ENCODE data around the gene STS.
"Not testable (repeated sequence)": the region's sequence is repeated elsewhere in the genome, so short reads cannot be mapped to it uniquely, and the experiment has no call there.

STS gene

DNA sequence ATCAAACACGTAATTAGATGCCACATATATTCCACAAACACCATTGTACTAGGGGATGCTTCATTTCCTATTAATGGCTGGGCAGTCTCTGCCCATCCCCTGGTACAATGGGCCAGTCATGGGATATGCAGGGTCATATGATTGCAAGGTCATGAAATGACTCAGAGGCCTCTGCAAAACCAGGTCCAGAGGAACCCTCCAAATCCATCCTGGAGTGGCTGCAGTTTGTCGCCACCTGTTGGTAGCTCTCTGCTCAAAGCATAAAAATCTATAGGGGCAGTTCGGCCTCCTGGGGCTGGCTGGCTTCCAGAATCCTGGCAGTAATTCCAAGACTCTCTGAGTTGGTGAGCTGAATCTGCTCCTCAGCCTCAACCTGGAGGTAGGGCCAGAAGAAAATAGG is 23.4 kb downstream of the STS start:
- Histone ChIP-seq H3K36me3 (ENCODE audit: control insufficient read depth in 5 of 5, insufficient read depth in 5 of 5, low read length in 5 of 5) (no peaks in the 10 kb centered on the region), H3K4me3 (ENCODE audit: low read depth in 1 of 5, low read length in 5 of 5) (no peak overlapping the region), H3K27ac (ENCODE audit: low read depth, low read length) (no peak overlapping the region), H3K27me3 (ENCODE audit: control insufficient read depth in 5 of 5, insufficient read depth in 4 of 5, low read length in 5 of 5) (no peaks in the 10 kb centered on the region), H3K4me1 (ENCODE audit: control insufficient read depth in 5 of 5, insufficient read depth in 5 of 5, low read length in 5 of 5) (no peaks in the 10 kb centered on the region), H3K9me3 (ENCODE audit: control insufficient read depth in 5 of 5, low read length in 5 of 5) (peaks cover 0 to 7% (median 4%) of the 10 kb centered on the region in 5 donors), H3K9ac (ENCODE audit: low read length in 5 of 5) (no peak overlapping the region)

DNA sequence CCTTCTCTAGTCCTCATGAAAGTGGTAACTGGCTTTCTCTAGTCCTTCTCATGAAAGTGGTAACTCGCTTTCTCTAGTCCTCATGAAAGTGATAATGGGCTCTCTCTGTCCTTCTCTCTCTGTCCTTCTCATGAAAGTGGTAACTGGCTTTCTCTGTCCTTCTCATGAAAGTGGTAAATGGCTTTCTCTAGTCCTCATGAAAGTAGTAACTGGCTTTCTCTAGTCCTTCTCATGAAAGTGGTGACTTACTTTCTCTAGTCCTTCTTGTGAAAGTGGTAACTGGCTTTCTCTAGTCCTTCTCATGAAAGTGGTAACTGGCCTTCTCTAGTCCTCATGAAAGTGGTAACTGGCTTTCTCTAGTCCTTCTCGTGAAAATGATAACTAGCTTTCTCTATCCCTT is 31.3 kb downstream of the STS start:
- not testable (repeated sequence) for H3K27me3 ChIP-seq (ENCODE audit: control insufficient read depth in 5 of 5, insufficient read depth in 4 of 5, low read length in 5 of 5); H3K4me1 ChIP-seq (ENCODE audit: control insufficient read depth in 5 of 5, insufficient read depth in 5 of 5, low read length in 5 of 5); H3K9me3 ChIP-seq (ENCODE audit: control insufficient read depth in 5 of 5, low read length in 5 of 5); H3K27ac ChIP-seq (ENCODE audit: low read depth, low read length); H3K4me3 ChIP-seq (ENCODE audit: low read depth in 1 of 5, low read length in 5 of 5); H3K9ac ChIP-seq (ENCODE audit: low read length in 5 of 5); H3K36me3 ChIP-seq (ENCODE audit: control insufficient read depth in 5 of 5, insufficient read depth in 5 of 5, low read length in 5 of 5)

DNA sequence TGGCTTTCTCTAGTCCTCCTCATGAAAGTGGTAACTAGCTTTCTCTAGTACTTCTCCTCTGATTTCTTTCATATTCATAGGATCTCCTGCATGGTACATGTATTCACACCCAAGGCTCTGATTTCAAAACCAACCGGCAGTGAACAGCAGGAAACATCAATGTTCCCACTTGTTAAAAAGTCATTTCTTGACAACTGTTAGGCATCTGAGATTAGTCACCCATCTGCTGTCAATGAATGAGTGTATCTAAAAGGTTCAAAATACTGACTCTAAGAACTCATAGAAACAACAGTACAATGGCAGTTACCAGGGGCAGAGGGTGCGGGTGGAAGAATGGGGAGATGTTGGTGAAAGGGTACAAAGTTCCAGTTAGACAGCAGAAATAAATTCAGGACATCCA is 31.9 kb downstream of the STS start:
- Histone ChIP-seq H3K4me3 (ENCODE audit: low read depth in 1 of 5, low read length in 5 of 5) (no peak overlapping the region), H3K27ac (ENCODE audit: low read depth, low read length) (no peak overlapping the region), H3K27me3 (ENCODE audit: control insufficient read depth in 5 of 5, insufficient read depth in 4 of 5, low read length in 5 of 5) (no peaks in the 10 kb centered on the region), H3K4me1 (ENCODE audit: control insufficient read depth in 5 of 5, insufficient read depth in 5 of 5, low read length in 5 of 5) (no peaks in the 10 kb centered on the region), H3K9me3 (ENCODE audit: control insufficient read depth in 5 of 5, low read length in 5 of 5) (no peaks in the 10 kb centered on the region), H3K36me3 (ENCODE audit: control insufficient read depth in 5 of 5, insufficient read depth in 5 of 5, low read length in 5 of 5) (no peaks in the 10 kb centered on the region), H3K9ac (ENCODE audit: low read length in 5 of 5) (no peak overlapping the region)

DNA sequence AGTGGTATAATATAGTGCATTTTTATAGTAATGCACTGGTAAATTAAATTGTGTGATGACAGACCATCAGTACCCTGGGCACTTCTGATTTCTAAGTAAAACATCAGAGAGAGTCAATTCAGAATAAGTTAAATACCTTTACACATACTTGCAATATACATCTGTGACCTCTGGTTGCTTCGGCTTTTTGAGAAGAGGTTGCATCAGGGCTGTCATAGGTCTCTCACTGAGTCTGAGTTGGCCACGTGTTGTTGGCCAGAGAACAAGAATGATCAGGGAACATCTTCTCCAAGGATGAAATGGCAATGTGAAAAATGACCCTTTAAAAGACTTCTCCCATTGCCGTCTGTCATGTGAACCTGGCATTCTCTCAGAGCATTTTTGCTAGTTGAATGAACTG is 37.3 kb downstream of the STS start:
- no peak overlapping the region for H3K27ac ChIP-seq (ENCODE audit: low read depth, low read length)
- no peak overlapping the region for H3K9ac ChIP-seq (ENCODE audit: low read length in 5 of 5)
- H3K4me1 ChIP-seq (ENCODE audit: control insufficient read depth in 5 of 5, insufficient read depth in 5 of 5, low read length in 5 of 5), result no peaks in the 10 kb centered on the region
- no peaks in the 10 kb centered on the region for H3K27me3 ChIP-seq (ENCODE audit: control insufficient read depth in 5 of 5, insufficient read depth in 4 of 5, low read length in 5 of 5)
- H3K36me3 ChIP-seq (ENCODE audit: control insufficient read depth in 5 of 5, insufficient read depth in 5 of 5, low read length in 5 of 5), result no peaks in the 10 kb centered on the region
- H3K4me3 ChIP-seq (ENCODE audit: low read depth in 1 of 5, low read length in 5 of 5), result no peak overlapping the region
- no peaks in the 10 kb centered on the region for H3K9me3 ChIP-seq (ENCODE audit: control insufficient read depth in 5 of 5, low read length in 5 of 5)

DNA sequence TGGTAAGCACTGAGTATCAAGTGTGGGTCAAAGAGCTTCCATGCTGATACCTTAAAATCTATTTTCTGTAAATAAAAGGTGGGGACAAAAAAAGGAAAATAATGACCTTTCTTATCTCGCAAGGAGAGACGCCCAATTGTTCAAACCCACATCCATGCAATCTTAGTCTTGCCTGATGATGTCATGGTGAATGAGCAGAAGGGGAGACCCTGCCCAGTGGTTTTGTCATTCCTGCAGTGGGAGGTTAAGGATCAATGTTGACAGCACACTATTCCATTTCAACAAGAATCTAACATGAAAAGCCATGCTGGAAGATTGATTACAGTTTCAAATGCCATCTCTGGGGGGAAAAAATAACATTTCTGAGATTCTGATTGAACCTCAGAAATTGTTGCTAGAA is 41.2 kb downstream of the STS start:
- no peak overlapping the region for H3K9ac ChIP-seq (ENCODE audit: low read length in 5 of 5)
- H3K4me3 ChIP-seq (ENCODE audit: low read depth in 1 of 5, low read length in 5 of 5), result no peak overlapping the region
- no peaks in the 10 kb centered on the region for H3K27me3 ChIP-seq (ENCODE audit: control insufficient read depth in 5 of 5, insufficient read depth in 4 of 5, low read length in 5 of 5)
- H3K9me3 ChIP-seq (ENCODE audit: control insufficient read depth in 5 of 5, low read length in 5 of 5), result no peaks in the 10 kb centered on the region
- no peak overlapping the region for H3K27ac ChIP-seq (ENCODE audit: low read depth, low read length)
- no peaks in the 10 kb centered on the region for H3K4me1 ChIP-seq (ENCODE audit: control insufficient read depth in 5 of 5, insufficient read depth in 5 of 5, low read length in 5 of 5)
- peaks cover 0 to 6% (median 0%) of the 10 kb centered on the region in 5 donors for H3K36me3 ChIP-seq (ENCODE audit: control insufficient read depth in 5 of 5, insufficient read depth in 5 of 5, low read length in 5 of 5)

DNA sequence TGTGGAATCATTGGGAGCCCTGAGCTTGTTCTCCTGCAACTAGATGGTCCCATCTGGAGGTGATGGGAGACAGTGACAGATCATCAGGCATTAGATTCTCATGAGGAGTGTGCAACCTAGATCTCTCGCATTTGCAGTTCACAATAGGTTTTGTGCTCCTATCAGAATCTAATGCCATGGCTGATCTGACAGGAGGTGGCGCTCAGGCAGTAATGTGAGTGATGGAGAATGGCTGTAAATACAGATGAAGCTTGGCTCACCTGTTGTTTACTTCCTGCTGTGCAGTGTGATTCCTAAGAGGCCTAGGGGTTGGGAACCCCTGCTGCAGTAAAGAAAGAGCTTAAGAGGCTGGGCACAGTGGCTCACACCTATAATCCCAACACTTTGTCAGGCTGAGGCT is 42.6 kb downstream of the STS start:
- Histone ChIP-seq H3K27ac (ENCODE audit: low read depth, low read length) (no peak overlapping the region), H3K9ac (ENCODE audit: low read length in 5 of 5) (no peak overlapping the region), H3K27me3 (ENCODE audit: control insufficient read depth in 5 of 5, insufficient read depth in 4 of 5, low read length in 5 of 5) (no peaks in the 10 kb centered on the region), H3K4me3 (ENCODE audit: low read depth in 1 of 5, low read length in 5 of 5) (no peak overlapping the region), H3K4me1 (ENCODE audit: control insufficient read depth in 5 of 5, insufficient read depth in 5 of 5, low read length in 5 of 5) (no peaks in the 10 kb centered on the region), H3K9me3 (ENCODE audit: control insufficient read depth in 5 of 5, low read length in 5 of 5) (no peaks in the 10 kb centered on the region), H3K36me3 (ENCODE audit: control insufficient read depth in 5 of 5, insufficient read depth in 5 of 5, low read length in 5 of 5) (peaks cover 0 to 6% (median 2%) of the 10 kb centered on the region in 5 donors)

DNA sequence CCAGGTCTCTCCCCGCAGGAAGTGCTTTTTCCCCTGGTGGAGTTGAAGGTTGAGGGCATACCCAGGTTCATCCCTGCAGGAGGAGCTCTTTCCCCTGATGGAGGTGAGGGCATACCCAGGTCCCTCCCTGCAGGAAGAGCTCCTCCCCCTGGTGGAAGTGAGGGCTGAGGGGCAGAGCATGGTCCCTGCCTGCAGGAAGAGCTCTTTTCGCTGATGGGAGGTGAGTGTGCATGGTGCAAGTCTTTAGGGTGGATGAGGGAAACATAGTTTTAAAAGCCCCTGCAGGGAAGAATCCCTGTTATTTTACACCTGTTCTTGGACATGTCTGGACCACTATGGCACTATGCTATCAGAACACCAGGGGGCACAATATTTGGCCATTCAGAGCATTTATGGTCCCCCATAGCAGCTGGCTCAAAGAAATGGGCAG is 44.2 kb downstream of the STS start:
- Histone ChIP-seq H3K4me1 (ENCODE audit: control insufficient read depth in 5 of 5, insufficient read depth in 5 of 5, low read length in 5 of 5) (no peaks in the 10 kb centered on the region), H3K27ac (ENCODE audit: low read depth, low read length) (no peak overlapping the region), H3K27me3 (ENCODE audit: control insufficient read depth in 5 of 5, insufficient read depth in 4 of 5, low read length in 5 of 5) (no peaks in the 10 kb centered on the region), H3K4me3 (ENCODE audit: low read depth in 1 of 5, low read length in 5 of 5) (no peak overlapping the region), H3K9ac (ENCODE audit: low read length in 5 of 5) (no peak overlapping the region), H3K9me3 (ENCODE audit: control insufficient read depth in 5 of 5, low read length in 5 of 5) (no peaks in the 10 kb centered on the region), H3K36me3 (ENCODE audit: control insufficient read depth in 5 of 5, insufficient read depth in 5 of 5, low read length in 5 of 5) (peaks cover 0 to 6% (median 2%) of the 10 kb centered on the region in 5 donors)

DNA sequence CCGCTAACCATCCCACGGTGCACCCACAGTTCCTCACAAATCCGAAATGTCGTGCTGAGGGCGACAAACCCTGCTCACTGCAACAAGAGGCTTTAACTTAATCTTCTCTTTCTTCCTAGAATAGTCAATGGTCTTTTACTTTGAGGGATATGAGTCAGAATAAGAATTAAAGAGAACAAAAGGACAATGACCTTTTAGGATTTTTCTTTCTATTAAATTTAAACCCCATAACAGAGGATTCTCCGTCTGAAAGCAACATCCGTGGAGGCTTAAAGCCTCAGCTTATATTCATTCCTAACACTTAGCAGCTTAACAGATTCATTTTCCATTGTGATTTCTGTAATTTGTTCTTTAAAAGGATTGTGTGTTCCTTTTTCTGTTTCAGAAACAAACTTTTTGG is 45.4 kb downstream of the STS start:
- Histone ChIP-seq H3K27me3 (ENCODE audit: control insufficient read depth in 5 of 5, insufficient read depth in 4 of 5, low read length in 5 of 5) (no peaks in the 10 kb centered on the region), H3K36me3 (ENCODE audit: control insufficient read depth in 5 of 5, insufficient read depth in 5 of 5, low read length in 5 of 5) (peaks cover 0 to 6% (median 2%) of the 10 kb centered on the region in 5 donors), H3K4me1 (ENCODE audit: control insufficient read depth in 5 of 5, insufficient read depth in 5 of 5, low read length in 5 of 5) (no peaks in the 10 kb centered on the region), H3K9me3 (ENCODE audit: control insufficient read depth in 5 of 5, low read length in 5 of 5) (no peaks in the 10 kb centered on the region), H3K9ac (ENCODE audit: low read length in 5 of 5) (no peak overlapping the region), H3K4me3 (ENCODE audit: low read depth in 1 of 5, low read length in 5 of 5) (no peak overlapping the region), H3K27ac (ENCODE audit: low read depth, low read length) (no peak overlapping the region)

DNA sequence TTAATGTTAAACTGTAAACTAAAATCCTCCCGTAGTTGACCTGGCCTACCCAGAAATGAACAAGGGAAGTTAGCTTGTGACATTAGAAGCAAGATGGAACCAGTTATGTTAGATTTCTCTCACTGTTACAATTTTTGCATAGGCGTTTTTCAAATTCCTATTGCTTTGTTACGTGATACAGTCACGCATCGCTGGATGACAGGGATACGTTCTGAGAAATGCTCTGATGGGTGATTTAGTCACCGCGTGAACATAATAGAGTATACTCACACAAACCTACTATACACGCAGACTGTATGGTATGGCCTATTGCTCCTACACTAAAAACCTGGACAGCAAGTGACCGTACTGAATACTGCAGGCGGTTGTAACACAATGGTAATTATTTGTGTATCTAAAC is 47.1 kb downstream of the STS start:
- H3K9ac ChIP-seq (ENCODE audit: low read length in 5 of 5), result no peak overlapping the region
- H3K4me3 ChIP-seq (ENCODE audit: low read depth in 1 of 5, low read length in 5 of 5), result no peak overlapping the region
- H3K27ac ChIP-seq (ENCODE audit: low read depth, low read length), result no peak overlapping the region
- no peaks in the 10 kb centered on the region for H3K4me1 ChIP-seq (ENCODE audit: control insufficient read depth in 5 of 5, insufficient read depth in 5 of 5, low read length in 5 of 5)
- peaks cover 0 to 6% (median 2%) of the 10 kb centered on the region in 5 donors for H3K36me3 ChIP-seq (ENCODE audit: control insufficient read depth in 5 of 5, insufficient read depth in 5 of 5, low read length in 5 of 5)
- no peaks in the 10 kb centered on the region for H3K9me3 ChIP-seq (ENCODE audit: control insufficient read depth in 5 of 5, low read length in 5 of 5)
- no peaks in the 10 kb centered on the region for H3K27me3 ChIP-seq (ENCODE audit: control insufficient read depth in 5 of 5, insufficient read depth in 4 of 5, low read length in 5 of 5)
